Hepatocyte (in vitro differentiated cells): ENCODE results near the gene MTFR1L. TPM values are rescaled to one million over a fixed set of nuclear protein-coding genes. Genes with fewer than 3 reads are reported as not detected.

Experiments used
- DNase-seq: peaks from one replicate; pipeline ENCODE4 v3.0.0-alpha.2; 2016; ENCODE audit warnings: low spot score
- H2AFZ ChIP-seq: fragments of 200-600 bp; sonication (generic); 2 replicates; pipeline ENCODE4 v1.6.0; 2016; ENCODE audit warnings: antibody characterized with exemption, mild to moderate bottlenecking
- H3K27ac ChIP-seq: fragments of 200-600 bp; sonication (generic); 2 replicates; pipeline ENCODE4 v1.5.1; 2016; ENCODE audit warnings: mild to moderate bottlenecking
- H3K27me3 ChIP-seq: fragments of 200-600 bp; sonication (generic); 2 replicates; pipeline ENCODE4 v1.6.1; 2016
- H3K36me3 ChIP-seq: fragments of 200-600 bp; sonication (generic); replicated peaks from 2 replicates; pipeline ENCODE4 v1.5.1; 2016; ENCODE audit warnings: low read depth; ENCODE audit not compliant: insufficient read depth
- H3K4me1 ChIP-seq: fragments of 200-600 bp; sonication (generic); 2 replicates; pipeline ENCODE4 v1.5.1; 2016; ENCODE audit warnings: mild to moderate bottlenecking, moderate library complexity; ENCODE audit not compliant: insufficient read depth
- H3K4me2 ChIP-seq: fragments of 200-600 bp; sonication (generic); 2 replicates; pipeline ENCODE4 v1.6.0; 2016
- H3K4me3 ChIP-seq: fragments of 200-600 bp; sonication (generic); 2 replicates; pipeline ENCODE4 v1.5.1; 2016; ENCODE audit warnings: mild to moderate bottlenecking
- H3K79me2 ChIP-seq: fragments of 200-600 bp; sonication (generic); 2 replicates; pipeline ENCODE4 v1.6.0; 2017; ENCODE audit warnings: mild to moderate bottlenecking
- H3K9me2 ChIP-seq: fragments of 200-600 bp; sonication (generic); replicated peaks from 2 replicates; pipeline ENCODE4 v1.6.0; 2017; ENCODE audit warnings: mild to moderate bottlenecking; ENCODE audit not compliant: insufficient read depth
- H3K9me3 ChIP-seq: fragments of 200-600 bp; sonication (generic); 2 replicates; pipeline ENCODE4 v1.5.1; 2016; ENCODE audit warnings: low read depth, mild to moderate bottlenecking
- H4K20me1 ChIP-seq: fragments of 200-600 bp; sonication (generic); 2 replicates; pipeline ENCODE4 v1.6.0; 2016; ENCODE audit warnings: mild to moderate bottlenecking; ENCODE audit not compliant: insufficient read depth, poor library complexity, severe bottlenecking
- CTCF ChIP-seq: fragments of 200-600 bp; sonication (generic); IDR thresholded peaks from 2 replicates; pipeline ENCODE4 v1.5.1; 2016; ENCODE audit warnings: antibody characterized with exemption, mild to moderate bottlenecking; ENCODE audit not compliant: poor library complexity
- EZH2 ChIP-seq: fragments of 200-600 bp; sonication (generic); IDR thresholded peaks from 2 replicates; pipeline ENCODE4 v1.6.1; 2016; ENCODE audit warnings: antibody characterized with exemption, mild to moderate bottlenecking, borderline replicate concordance
- EZH2phosphoT487 ChIP-seq: fragments of 200-600 bp; sonication (generic); IDR thresholded peaks from one replicate; pipeline ENCODE4 v1.6.1; 2018; ENCODE audit warnings: antibody characterized with exemption, mild to moderate bottlenecking, low read depth, moderate library complexity; ENCODE audit not compliant: unreplicated experiment, severe bottlenecking
- WGBS: methylation state at CpG from one replicate; pipeline ENCODE4 v1.1.6; 2016; ENCODE audit warnings: low lambda C conversion rate; ENCODE audit errors: missing lambda C conversion rate; 5-methylcytosine and 5-hydroxymethylcytosine counted together
- polyA plus RNA-seq: library from polyadenylated mRNA; unstranded; fragments of >200 nt; fragmentation: Nextera tagmentation; extraction: Ambion mirVana; gene quantifications from 2 replicates; pipeline ENCODE4 v1.2.1, GENCODE V29; 2016
- small RNA-seq: library from RNA; depleted of rRNA; stranded (forward); fragments of <200 nt; gene quantifications from one replicate; pipeline ENCODE3, GENCODE V24; 2014
- total RNA-seq: library from RNA; depleted of rRNA; stranded (reverse); fragments of >200 nt; gene quantifications from 2 replicates; pipeline ENCODE4 v1.2.3, GENCODE V29; 2014

Gene MTFR1L
- total and polyA plus RNA-seq, 2 experiments from 2014 or later, result 62.6 to 103 TPM

- H3K4me1 ChIP-seq, result peaks cover 28% of the 10 kb centered on the region
- H3K9me2 ChIP-seq, result no peaks in the 10 kb centered on the region
- no peak for TF ChIP-seq CTCF
- no peak for TF ChIP-seq EZH2
- TF ChIP-seq EZH2phosphoT487, result no peak
- no peak overlapping the region for H3K4me2 ChIP-seq
- H4K20me1 ChIP-seq, result no peaks in the 10 kb centered on the region
- WGBS, result 88% methylated on average over 11 of the region's 11 CpGs
- H2AFZ ChIP-seq, result no peak overlapping the region
- no peaks in the 10 kb centered on the region for H3K27me3 ChIP-seq
- no peaks in the 10 kb centered on the region for H3K9me3 ChIP-seq
- DNase-seq, result no peak
- no peak overlapping the region for H3K4me3 ChIP-seq
- H3K36me3 ChIP-seq, result no peaks in the 10 kb centered on the region
- no peak overlapping the region for H3K27ac ChIP-seq
- no peaks in the 10 kb centered on the region for H3K79me2 ChIP-seq
These were observed 61.5 kb downstream of the MTFR1L start for GRCh38 chr1:25881266-25881665.

Small RNA genes within 50 kb of the gene (small RNA-seq; reads per million reads assigned to genes)
- not detected for gene RF00019

Other genes with a start within 250 kb of the MTFR1L start
- gene MAN1C1, start 203.2 kb upstream of the MTFR1L start, total RNA-seq, result 19.9 and 20.6 TPM in 2 replicates
- gene MAN1C1, start 203.2 kb upstream of the MTFR1L start, polyA plus RNA-seq, result 24.6 and 29.3 TPM in 2 replicates
- 18.5 and 26.7 TPM in 2 replicates for gene SELENON, start 19.8 kb upstream of the MTFR1L start, total RNA-seq
- 37.7 and 39.5 TPM in 2 replicates for gene SELENON, start 19.8 kb upstream of the MTFR1L start, polyA plus RNA-seq
- 1.3 and 2.4 TPM in 2 replicates for gene AUNIP, start 39.5 kb downstream of the MTFR1L start, total RNA-seq
- gene AUNIP, start 39.5 kb downstream of the MTFR1L start, polyA plus RNA-seq, result 0.41 and 2.4 TPM in 2 replicates
- 21.5 and 27.0 TPM in 2 replicates for gene PAQR7, start 55.8 kb downstream of the MTFR1L start, total RNA-seq
- gene PAQR7, start 55.8 kb downstream of the MTFR1L start, polyA plus RNA-seq, result 3.3 and 4.8 TPM in 2 replicates
- 91.6 and 104 TPM in 2 replicates for gene STMN1, start 86.5 kb downstream of the MTFR1L start, total RNA-seq
- 338 and 395 TPM in 2 replicates for gene STMN1, start 86.5 kb downstream of the MTFR1L start, polyA plus RNA-seq
- 19.6 and 24.6 TPM in 2 replicates for gene PAFAH2, start 178.1 kb downstream of the MTFR1L start, total RNA-seq
- gene PAFAH2, start 178.1 kb downstream of the MTFR1L start, polyA plus RNA-seq, result 22.7 TPM in 2 replicates
- 0.17 and 0.84 TPM in 2 replicates for gene EXTL1, start 201.8 kb downstream of the MTFR1L start, total RNA-seq
- 1.3 and 1.6 TPM in 2 replicates for gene EXTL1, start 201.8 kb downstream of the MTFR1L start, polyA plus RNA-seq
- 1.8 and 6.6 TPM in 2 replicates for gene SLC30A2, start 226.2 kb downstream of the MTFR1L start, total RNA-seq
- 4.5 and 4.8 TPM in 2 replicates for gene SLC30A2, start 226.2 kb downstream of the MTFR1L start, polyA plus RNA-seq
- 2.9 and 5.7 TPM in 2 replicates for gene TRIM63, start 247.7 kb downstream of the MTFR1L start, total RNA-seq
- gene TRIM63, start 247.7 kb downstream of the MTFR1L start, polyA plus RNA-seq, result 8.2 and 9.5 TPM in 2 replicates